ENCODE measurements around the gene NAV2. TPM values are rescaled to one million over a fixed set of nuclear protein-coding genes. Genes with fewer than 3 reads are reported as not detected.

Gene NAV2
- total RNA-seq, 1 donor from 2014 or later: 11.1 TPM

- TF ChIP-seq, protein P1, sequence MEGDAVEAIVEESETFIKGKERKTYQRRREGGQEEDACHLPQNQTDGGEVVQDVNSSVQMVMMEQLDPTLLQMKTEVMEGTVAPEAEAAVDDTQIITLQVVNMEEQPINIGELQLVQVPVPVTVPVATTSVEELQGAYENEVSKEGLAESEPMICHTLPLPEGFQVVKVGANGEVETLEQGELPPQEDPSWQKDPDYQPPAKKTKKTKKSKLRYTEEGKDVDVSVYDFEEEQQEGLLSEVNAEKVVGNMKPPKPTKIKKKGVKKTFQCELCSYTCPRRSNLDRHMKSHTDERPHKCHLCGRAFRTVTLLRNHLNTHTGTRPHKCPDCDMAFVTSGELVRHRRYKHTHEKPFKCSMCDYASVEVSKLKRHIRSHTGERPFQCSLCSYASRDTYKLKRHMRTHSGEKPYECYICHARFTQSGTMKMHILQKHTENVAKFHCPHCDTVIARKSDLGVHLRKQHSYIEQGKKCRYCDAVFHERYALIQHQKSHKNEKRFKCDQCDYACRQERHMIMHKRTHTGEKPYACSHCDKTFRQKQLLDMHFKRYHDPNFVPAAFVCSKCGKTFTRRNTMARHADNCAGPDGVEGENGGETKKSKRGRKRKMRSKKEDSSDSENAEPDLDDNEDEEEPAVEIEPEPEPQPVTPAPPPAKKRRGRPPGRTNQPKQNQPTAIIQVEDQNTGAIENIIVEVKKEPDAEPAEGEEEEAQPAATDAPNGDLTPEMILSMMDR (IDR thresholded peaks at IDR 0.05; ENCODE audit: insufficient read depth, low read length, severe bottlenecking): no peak
- DNase-seq (ENCODE audit: low read depth) (no peak), FAIRE-seq (no peak)
- no peak overlapping the region for H3K4me3 ChIP-seq (ENCODE audit: low read depth, low read length)
- H3K27me3 ChIP-seq (ENCODE audit: control insufficient read depth, insufficient read depth, low read length): no peaks in the 10 kb centered on the region
- no peaks in the 10 kb centered on the region for H3K36me3 ChIP-seq (ENCODE audit: control insufficient read depth, insufficient read depth, low read length)
Measured at GRCh38 chr11:19976281-19976941, 263.8 kb downstream of the NAV2 start.

GRCh38 chr11:19977941-19978340 lies 265.3 kb downstream of the NAV2 start:
- H3K27me3 ChIP-seq (ENCODE audit: control insufficient read depth, insufficient read depth, low read length): no peaks in the 10 kb centered on the region
- no peaks in the 10 kb centered on the region for H3K36me3 ChIP-seq (ENCODE audit: control insufficient read depth, insufficient read depth, low read length)
- FAIRE-seq (no peak), DNase-seq (ENCODE audit: low read depth) (no peak)
- TF ChIP-seq, protein P1 (IDR thresholded peaks at IDR 0.05; ENCODE audit: insufficient read depth, low read length, severe bottlenecking): no peak
- no peak overlapping the region for H3K4me3 ChIP-seq (ENCODE audit: low read depth, low read length)

GRCh38 chr11:19978668-19979518 lies 266.3 kb downstream of the NAV2 start:
- no peaks in the 10 kb centered on the region for H3K27me3 ChIP-seq (ENCODE audit: control insufficient read depth, insufficient read depth, low read length)
- no peak for FAIRE-seq
- peak; percentile 97 for DNase-seq (ENCODE audit: low read depth)
- TF ChIP-seq, protein P1 (IDR thresholded peaks at IDR 0.05; ENCODE audit: insufficient read depth, low read length, severe bottlenecking): no peak
- H3K4me3 ChIP-seq (ENCODE audit: low read depth, low read length): no peak overlapping the region
- no peaks in the 10 kb centered on the region for H3K36me3 ChIP-seq (ENCODE audit: control insufficient read depth, insufficient read depth, low read length)

- no peak for DNase-seq (ENCODE audit: low read depth)
- TF ChIP-seq, protein P1 (IDR thresholded peaks at IDR 0.05; ENCODE audit: insufficient read depth, low read length, severe bottlenecking): no peak
- FAIRE-seq: no peak
- Histone ChIP-seq H3K4me3 (ENCODE audit: low read depth, low read length) (no peak overlapping the region), H3K36me3 (ENCODE audit: control insufficient read depth, insufficient read depth, low read length) (no peaks in the 10 kb centered on the region), H3K27me3 (ENCODE audit: control insufficient read depth, insufficient read depth, low read length) (no peaks in the 10 kb centered on the region)
Measured at GRCh38 chr11:19979519-19979845, 266.8 kb downstream of the NAV2 start.

GRCh38 chr11:19980388-19980787 lies 267.8 kb downstream of the NAV2 start:
- TF ChIP-seq, protein P1 (IDR thresholded peaks at IDR 0.05; ENCODE audit: insufficient read depth, low read length, severe bottlenecking): no peak
- no peak overlapping the region for H3K4me3 ChIP-seq (ENCODE audit: low read depth, low read length)
- FAIRE-seq: no peak

More at GRCh38 chr11:19980388-19980787, 267.8 kb downstream of the NAV2 start:
- Histone ChIP-seq H3K36me3 (ENCODE audit: control insufficient read depth, insufficient read depth, low read length) (no peaks in the 10 kb centered on the region), H3K27me3 (ENCODE audit: control insufficient read depth, insufficient read depth, low read length) (no peaks in the 10 kb centered on the region)
- no peak for DNase-seq (ENCODE audit: low read depth)

Data from bronchial epithelial cell (primary cell).